A673 (cell line): Measurements from ENCODE around the gene PTPRQ. TPM values are rescaled to one million over a fixed set of nuclear protein-coding genes. Genes with fewer than 3 reads are reported as not detected.

Experiments used
- BruUV-seq: library from RNA; stranded (reverse); fragments of 400-500 nt; replicated peaks from 2 replicates; lab custom pipeline; 2021; lab: Mats Ljungman, UMichigan
- CTCF ChIA-PET: fragments of 300-600 bp; sonication (Branson Sonifier 250); formaldehyde crosslinking; loops from one replicate; lab custom pipeline; 2022; ENCODE audit warnings: antibody characterized with exemption; lab: Charles Lee
- POLR2A ChIA-PET: fragments of 300-600 bp; sonication (Branson Sonifier 250); formaldehyde crosslinking; loops from one replicate; lab custom pipeline; 2022; ENCODE audit warnings: antibody characterized with exemption; ENCODE audit not compliant: low non-redundant PET; lab: Charles Lee
- DNase-seq: peaks from one replicate; pipeline ENCODE4 v3.0.0-alpha.2; 2015; ENCODE audit warnings: low spot score
- H3K27ac ChIP-seq: fragments of 200-600 bp; sonication (generic); 2 replicates; pipeline ENCODE4 v1.5.1; 2016; ENCODE audit warnings: mixed run types, low read depth, mild to moderate bottlenecking, mixed read lengths, antibody characterized with exemption, low read length; ENCODE audit not compliant: poor library complexity, severe bottlenecking
- H3K27me3 ChIP-seq: fragments of 200-600 bp; sonication (generic); replicated peaks from 2 replicates; pipeline ENCODE4 v1.6.1; 2017; ENCODE audit warnings: mixed run types, low read depth, mild to moderate bottlenecking, mixed read lengths, antibody characterized with exemption, low read length; ENCODE audit not compliant: insufficient read depth, poor library complexity
- H3K36me3 ChIP-seq: fragments of 200-600 bp; sonication (generic); 2 replicates; pipeline ENCODE4 v1.6.1; 2016; ENCODE audit warnings: mixed run types, mild to moderate bottlenecking, mixed read lengths, antibody characterized with exemption, low read length; ENCODE audit not compliant: insufficient read depth, poor library complexity, severe bottlenecking
- H3K4me1 ChIP-seq: fragments of 200-600 bp; sonication (generic); 2 replicates; pipeline ENCODE4 v1.6.1; 2017; ENCODE audit warnings: mixed run types, mild to moderate bottlenecking, mixed read lengths, antibody characterized with exemption, low read length; ENCODE audit not compliant: insufficient read depth, poor library complexity, severe bottlenecking
- H3K4me3 ChIP-seq: fragments of 200-600 bp; sonication (generic); 2 replicates; pipeline ENCODE4 v1.5.1; 2016; ENCODE audit warnings: low read depth, mixed run types, mild to moderate bottlenecking, mixed read lengths, low read length; ENCODE audit not compliant: poor library complexity, severe bottlenecking
- H3K9me3 ChIP-seq: fragments of 200-600 bp; sonication (generic); 2 replicates; pipeline ENCODE4 v1.6.1; 2016; ENCODE audit warnings: mixed run types, low read depth, mild to moderate bottlenecking, mixed read lengths, antibody characterized with exemption, low read length; ENCODE audit not compliant: poor library complexity, severe bottlenecking
- CTCF ChIP-seq: fragments of 300-800, 200-600 bp; sonication (generic); conservative IDR thresholded peaks from 2 replicates; pipeline ENCODE4 v1.5.1; 2017; ENCODE audit warnings: low read depth, mild to moderate bottlenecking, antibody characterized with exemption, low read length, moderate library complexity, mixed read lengths
- EZH2 ChIP-seq: fragments of 200-600 bp; sonication (generic); IDR thresholded peaks from 2 replicates; pipeline ENCODE4 v1.6.1; 2017; ENCODE audit warnings: borderline replicate concordance, low read depth, mild to moderate bottlenecking, mixed read lengths, antibody characterized with exemption, low read length; ENCODE audit not compliant: poor library complexity, severe bottlenecking
- intact Hi-C: fragments of 100-400 bp; cut with micrococcal nuclease; formaldehyde crosslinking; loops from one replicate; pipeline ENCODE4 v1.10.0; 2022; ENCODE audit not compliant: unreplicated experiment
- total RNA-seq: library from RNA; stranded (reverse); gene quantifications from 2 replicates; pipeline ENCODE4 v1.2.3, GENCODE V29; 2021

The PTPRQ gene
- total RNA-seq, 1 experiment from 2014 or later, result 0.15 TPM

DNA sequence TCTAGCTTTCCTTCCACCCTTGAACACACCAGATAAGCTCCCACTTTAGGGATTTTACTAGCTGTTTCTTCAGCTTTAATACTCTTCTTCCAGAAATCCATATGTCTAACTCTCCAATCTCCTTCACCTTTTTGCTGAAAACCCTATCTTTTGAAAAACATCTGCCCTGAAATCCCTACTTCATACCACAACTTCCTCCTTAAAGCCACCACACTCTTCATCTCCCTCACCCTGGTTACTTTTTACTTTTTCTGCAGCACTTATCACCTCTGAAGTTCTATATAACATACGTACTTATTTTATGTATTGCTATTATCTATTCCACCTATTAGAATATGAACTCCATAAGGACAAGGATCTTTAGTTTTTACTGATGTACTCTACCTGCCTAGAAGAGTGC, 28.6 kb upstream of the PTPRQ start:
- POLR2A ChIA-PET, result no interaction called here
- no TSS peak for BruUV-seq
- intact Hi-C loops, result loop anchor here (5.0 kb wide), 1 partner anchor 202 kb away; no protein-coding TSS in a partner anchor
- Histone ChIP-seq H3K4me3 (no peak overlapping the region), H3K9me3 (no peaks in the 10 kb centered on the region), H3K36me3 (no peaks in the 10 kb centered on the region), H3K27ac (no peak overlapping the region), H3K4me1 (peaks cover 19% of the 10 kb centered on the region), H3K27me3 (no peaks in the 10 kb centered on the region)
- TF ChIP-seq EZH2 (no peak), CTCF (no peak)
- CTCF ChIA-PET, result no interaction called here
- no peak for DNase-seq

- intact Hi-C loops, result loop anchor here (5.0 kb wide), 1 partner anchor 198 kb away; no protein-coding TSS in a partner anchor
- TF ChIP-seq EZH2, result no peak
- no peak for TF ChIP-seq CTCF
These were observed 24.4 kb upstream of the PTPRQ start for GRCh38 chr12:80419644-80420043.

GRCh38 chr12:80420075-80420474, 24.0 kb upstream of the PTPRQ start:
- no peak for TF ChIP-seq CTCF
- no peak for TF ChIP-seq EZH2
- H3K27ac ChIP-seq, result no peak overlapping the region
- intact Hi-C loops, result no loop called here
- H3K4me3 ChIP-seq, result no peak overlapping the region
- H3K27me3 ChIP-seq, result no peaks in the 10 kb centered on the region
- no peak for DNase-seq
- H3K9me3 ChIP-seq, result no peaks in the 10 kb centered on the region
- no TSS peak for BruUV-seq
- peaks cover 26% of the 10 kb centered on the region for H3K4me1 ChIP-seq
- no peaks in the 10 kb centered on the region for H3K36me3 ChIP-seq
- ChIA-PET POLR2A (no interaction called here), CTCF (no interaction called here)

More at GRCh38 chr12:80419644-80420043, 24.4 kb upstream of the PTPRQ start:
- Histone ChIP-seq H3K4me1 (peaks cover 26% of the 10 kb centered on the region), H3K27me3 (no peaks in the 10 kb centered on the region), H3K27ac (no peak overlapping the region), H3K9me3 (no peaks in the 10 kb centered on the region), H3K36me3 (no peaks in the 10 kb centered on the region), H3K4me3 (no peak overlapping the region)
- POLR2A ChIA-PET, result no interaction called here
- DNase-seq, result peak; percentile 26
- CTCF ChIA-PET, result interaction anchor here (1.1 kb wide), 1 partner anchor 224 kb away, joined by 3 read pairs; no protein-coding TSS in a partner anchor
- no TSS peak for BruUV-seq
